IMR-90 (cell line): ENCODE measurements around the gene ARMH1. TPM values are rescaled to one million over a fixed set of nuclear protein-coding genes. Genes with fewer than 3 reads are reported as not detected.
A peak's percentile ranks its signal among the peaks of the same experiment; 100 is the strongest.

ENCODE experiments used
- ATAC-seq: fragments of 200-7000 bp; cut with Tn5 transposase; 2 replicates; pipeline ENCODE4 v1.9.1; 2020; ENCODE audit warnings: low read depth, mild to moderate bottlenecking, moderate library complexity
- BruUV-seq: library from RNA; stranded (reverse); fragments of 400-500 nt; replicated peaks from 2 replicates; lab custom pipeline; 2021; lab: Mats Ljungman, UMichigan
- CTCF ChIA-PET: fragments of 300-600 bp; formaldehyde crosslinking; extraction: SDS; loops from one replicate; lab custom pipeline; 2021; ENCODE audit warnings: antibody characterized with exemption; lab: Yijun Ruan, JAX
- POLR2A ChIA-PET: fragments of 300-600 bp; sonication (Branson Sonifier 250); formaldehyde crosslinking; loops from one replicate; lab custom pipeline; 2022; ENCODE audit warnings: antibody characterized with exemption; ENCODE audit not compliant: unreplicated experiment; lab: Charles Lee
- DNase-seq: peaks from one replicate; pipeline ENCODE4 v3.0.0; 2013
- H2AFZ ChIP-seq: replicated peaks from 2 replicates; pipeline ENCODE3; 2013; ENCODE audit warnings: low read length, mild to moderate bottlenecking; ENCODE audit not compliant: poor library complexity
- H2AK5ac ChIP-seq: 2 replicates; pipeline ENCODE4 v1.6.1; 2013; ENCODE audit warnings: low read depth, low read length, inconsistent platforms
- H2AK9ac ChIP-seq: replicated peaks from 2 replicates; pipeline ENCODE3; 2013; ENCODE audit warnings: mild to moderate bottlenecking, low read depth, low read length, moderate library complexity; ENCODE audit not compliant: poor library complexity
- H2BK120ac ChIP-seq: 2 replicates; pipeline ENCODE4 v1.6.1; 2013; ENCODE audit warnings: low read depth, low read length, inconsistent platforms
- H2BK15ac ChIP-seq: 3 replicates; pipeline ENCODE4 v1.6.1; 2013; ENCODE audit warnings: low read depth, low read length, inconsistent platforms
- H2BK20ac ChIP-seq: 2 replicates; pipeline ENCODE4 v1.6.1; 2013; ENCODE audit warnings: low read depth, mild to moderate bottlenecking, inconsistent platforms, low read length, moderate library complexity
- H2BK5ac ChIP-seq: 2 replicates; pipeline ENCODE4 v1.6.1; 2013; ENCODE audit warnings: mild to moderate bottlenecking, low read depth, low read length, inconsistent platforms; ENCODE audit not compliant: poor library complexity, severe bottlenecking
- H3K14ac ChIP-seq: replicated peaks from 2 replicates; pipeline ENCODE4 v1.6.1; 2013; ENCODE audit warnings: low read depth, low read length, inconsistent platforms
- H3K18ac ChIP-seq: 2 replicates; pipeline ENCODE4 v1.6.1; 2013; ENCODE audit warnings: low read depth, low read length, control low read depth
- H3K23ac ChIP-seq: 2 replicates; pipeline ENCODE4 v1.6.1; 2013; ENCODE audit warnings: low read depth, low read length, inconsistent platforms
- H3K27ac ChIP-seq: 2 replicates; pipeline ENCODE4 v1.5.1; 2013; ENCODE audit warnings: mild to moderate bottlenecking, control low read depth, low read length; ENCODE audit not compliant: insufficient read depth
- H3K27me3 ChIP-seq: 2 replicates; pipeline ENCODE4 v1.6.1; 2013; ENCODE audit warnings: low read length; ENCODE audit not compliant: control insufficient read depth, insufficient read depth
- H3K36me3 ChIP-seq: 2 replicates; pipeline ENCODE4 v1.6.1; 2013; ENCODE audit warnings: low read length, mixed read lengths; ENCODE audit not compliant: control insufficient read depth, insufficient read depth
- H3K4ac ChIP-seq: 2 replicates; pipeline ENCODE4 v1.6.1; 2013; ENCODE audit warnings: low read depth, low read length, inconsistent platforms
- H3K4me1 ChIP-seq: 2 replicates; pipeline ENCODE4 v1.6.1; 2013; ENCODE audit warnings: low read length, mixed read lengths; ENCODE audit not compliant: control insufficient read depth, insufficient read depth
- H3K4me2 ChIP-seq: 2 replicates; pipeline ENCODE4 v1.6.1; 2013; ENCODE audit warnings: low read depth, mild to moderate bottlenecking, control low read depth, low read length, moderate library complexity
- H3K4me3 ChIP-seq: 2 replicates; pipeline ENCODE4 v1.5.1; 2013; ENCODE audit warnings: low read depth, mild to moderate bottlenecking, control low read depth, low read length, moderate library complexity; ENCODE audit not compliant: insufficient read depth
- H3K56ac ChIP-seq: 2 replicates; pipeline ENCODE4 v1.6.1; 2013; ENCODE audit warnings: low read length, inconsistent platforms; ENCODE audit not compliant: insufficient read depth; ENCODE audit errors: extremely low read depth
- H3K79me1 ChIP-seq, 2 experiments: 2 replicates each; pipeline ENCODE4 v1.6.1; 2013; ENCODE audit warnings: low read length in 2 of 2, inconsistent platforms in 1 of 2, low read depth in 1 of 2
- H3K9ac ChIP-seq: 2 replicates; pipeline ENCODE4 v1.6.1; 2013; ENCODE audit warnings: low read depth, low read length, control low read depth
- H3K9me1 ChIP-seq: 2 replicates; pipeline ENCODE4 v1.6.1; 2013; ENCODE audit warnings: low read length, inconsistent platforms; ENCODE audit not compliant: insufficient read depth
- H3K9me3 ChIP-seq: 2 replicates; pipeline ENCODE4 v1.6.1; 2013; ENCODE audit warnings: low read length; ENCODE audit not compliant: control insufficient read depth, insufficient read depth
- H4K20me1 ChIP-seq: 2 replicates; pipeline ENCODE4 v1.6.1; 2013; ENCODE audit warnings: low read length, inconsistent platforms; ENCODE audit not compliant: insufficient read depth
- H4K5ac ChIP-seq: 2 replicates; pipeline ENCODE4 v1.6.1; 2013; ENCODE audit warnings: mild to moderate bottlenecking, low read depth, low read length, control low read depth
- H4K8ac ChIP-seq, 2 experiments: 2 replicates each; pipeline ENCODE4 v1.6.1; 2013; ENCODE audit warnings: low read depth in 2 of 2, low read length in 2 of 2, control low read depth in 1 of 2, inconsistent platforms in 1 of 2
- H4K91ac ChIP-seq: 2 replicates; pipeline ENCODE4 v1.6.1; 2013; ENCODE audit warnings: low read depth, low read length, inconsistent platforms; ENCODE audit not compliant: insufficient read depth
- CHD1 ChIP-seq: IDR thresholded peaks from 2 replicates; pipeline ENCODE4 v1.6.1; 2012; ENCODE audit warnings: low read depth, low read length, improper control_type of control experiment
- SMC3 ChIP-seq: fragments of 150-350 bp; IDR thresholded peaks from 2 replicates; pipeline ENCODE4 v1.6.1; 2016; ENCODE audit warnings: low read depth, mild to moderate bottlenecking, antibody characterized with exemption, low read length, moderate library complexity
- USF2 ChIP-seq: fragments of 150-350 bp; IDR thresholded peaks from 2 replicates; pipeline ENCODE4 v1.6.1; 2017; ENCODE audit warnings: mild to moderate bottlenecking, antibody characterized with exemption, low read length, low read depth
- WGBS, 2 experiments: methylation state at CpG; one replicate each; pipeline versions ENCODE4 v1.1.5 to v1.1.7; 2013; ENCODE audit warnings: missing lambda C conversion rate in 2 of 2; ENCODE audit not compliant: insufficient read length in 1 of 2; ENCODE audit errors: extremely low coverage in 2 of 2; 5-methylcytosine and 5-hydroxymethylcytosine counted together
- dilution Hi-C: fragments of 300-500 bp; cut with HindIII; formaldehyde crosslinking; loops from one replicate; pipeline ENCODE4 v1.14.3; 2018; ENCODE audit warnings: low sequenced_read_pairs; ENCODE audit not compliant: unreplicated experiment
- in situ Hi-C: fragments of 300-500 bp; cut with MboI; formaldehyde crosslinking; loops from 3 replicates; pipeline ENCODE4 v1.14.3; 2019; ENCODE audit warnings: low sequenced_read_pairs, inconsistent platforms, mixed read lengths
- intact Hi-C: fragments of 100-400 bp; cut with micrococcal nuclease; formaldehyde crosslinking; loops from 2 replicates; pipeline ENCODE4 v1.10.0; 2022
- polyA plus RNA-seq, 3 experiments: library from polyadenylated mRNA; depleted of rRNA; stranded (reverse); fragments of >200 nt; gene quantifications; 2 replicates each; pipeline ENCODE4 v1.2.3, GENCODE V29; 2012; ENCODE audit warnings: low replicate concordance in 1 of 3
- total RNA-seq: library from RNA; depleted of rRNA; stranded (reverse); fragments of >200 nt; gene quantifications from 2 replicates; pipeline ENCODE4 v1.2.3, GENCODE V29; 2012

Gene ARMH1
- total and polyA plus RNA-seq, 2 of the 4 experiments (the other 2 are of a cell fraction), result 0.36 to 0.72 TPM

GRCh38 chr1:44672961-44673674 is 1.4 kb upstream of the ARMH1 start (continued):
- no peak for TF ChIP-seq CHD1

- peak overlapping the region; percentile 61 to 79 for H4K8ac ChIP-seq
- H2BK5ac ChIP-seq, result no peak overlapping the region
- WGBS, 2 experiments, result 16% methylated on average over 5 of the region's 16 CpGs; no CpG with 5 or more reads in 1 of the 2 experiments
- peak overlapping the region; percentile 44 for H3K27ac ChIP-seq
- no peaks in the 10 kb centered on the region for H3K9me3 ChIP-seq
- H3K4me2 ChIP-seq, result peak overlapping the region; percentile 45
- peaks cover 6% of the 10 kb centered on the region for H3K4me1 ChIP-seq
- H3K36me3 ChIP-seq, result no peaks in the 10 kb centered on the region
- H4K91ac ChIP-seq, result peak overlapping the region; percentile 16; the same call in 1 of the 2 replicates
- no peak overlapping the region for H2AK5ac ChIP-seq
- peak overlapping the region; percentile 51; the same call in 1 of the 2 replicates for H3K18ac ChIP-seq
- H3K4me3 ChIP-seq, result peak overlapping the region; percentile 79
- no peak for DNase-seq
- peak overlapping the region; percentile 92 for H2AFZ ChIP-seq
- H3K9ac ChIP-seq, result peak overlapping the region; percentile 64
- peaks cover 5 to 10% of the 10 kb centered on the region in 2 experiments; a peak in 2 of 4 replicates for H3K79me1 ChIP-seq
- CTCF ChIA-PET, result interaction anchor here (0.5 to 1.3 kb wide), 5 partner anchors 21 to 1230 kb away, joined by 3 to 5 read pairs (median 3); no protein-coding TSS in a partner anchor
- peaks cover 6% of the 10 kb centered on the region for H3K9me1 ChIP-seq
- H4K5ac ChIP-seq, result peak overlapping the region; percentile 79
- intact Hi-C loops (no loop called here), in situ Hi-C loops (no loop called here), dilution Hi-C loops (no loop called here)
- POLR2A ChIA-PET, result no interaction called here
- 0 out of 2 replicates have a peak overlapping the region, but pooled peaks have one; percentile 44 for H3K23ac ChIP-seq
- TF ChIP-seq SMC3 (no peak), USF2 (0 out of 2 replicates have a peak, but pooled peaks have one; percentile 10)
- H4K20me1 ChIP-seq, result no peaks in the 10 kb centered on the region
- peak overlapping the region; percentile 2; the same call in 1 of the 2 replicates for H2BK120ac ChIP-seq
- peak; percentile 2 for ATAC-seq
- BruUV-seq, result no TSS peak
- no peak overlapping the region for H2BK20ac ChIP-seq
- peak overlapping the region; percentile 20; the same call in 1 of the 2 replicates for H3K56ac ChIP-seq
- H2BK15ac ChIP-seq, result peak overlapping the region; percentile 43; the same call in 1 of the 3 replicates
- H3K27me3 ChIP-seq, result no peaks in the 10 kb centered on the region
- H2AK9ac ChIP-seq, result peak overlapping the region; percentile 2
- H3K14ac ChIP-seq, result peak overlapping the region; percentile 63; the same call in 1 of the 2 replicates
- peak overlapping the region; percentile 51; the same call in 1 of the 2 replicates for H3K4ac ChIP-seq
Observed at GRCh38 chr1:44673675-44674112, 820 bp upstream of the ARMH1 start.
